ENCODE measurements around the gene SSX1.
"Not testable (repeated sequence)": the region's sequence is repeated elsewhere in the genome, so short reads cannot be mapped to it uniquely, and the experiment has no call there.

The SSX1 gene, protein sequence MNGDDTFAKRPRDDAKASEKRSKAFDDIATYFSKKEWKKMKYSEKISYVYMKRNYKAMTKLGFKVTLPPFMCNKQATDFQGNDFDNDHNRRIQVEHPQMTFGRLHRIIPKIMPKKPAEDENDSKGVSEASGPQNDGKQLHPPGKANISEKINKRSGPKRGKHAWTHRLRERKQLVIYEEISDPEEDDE

DNA sequence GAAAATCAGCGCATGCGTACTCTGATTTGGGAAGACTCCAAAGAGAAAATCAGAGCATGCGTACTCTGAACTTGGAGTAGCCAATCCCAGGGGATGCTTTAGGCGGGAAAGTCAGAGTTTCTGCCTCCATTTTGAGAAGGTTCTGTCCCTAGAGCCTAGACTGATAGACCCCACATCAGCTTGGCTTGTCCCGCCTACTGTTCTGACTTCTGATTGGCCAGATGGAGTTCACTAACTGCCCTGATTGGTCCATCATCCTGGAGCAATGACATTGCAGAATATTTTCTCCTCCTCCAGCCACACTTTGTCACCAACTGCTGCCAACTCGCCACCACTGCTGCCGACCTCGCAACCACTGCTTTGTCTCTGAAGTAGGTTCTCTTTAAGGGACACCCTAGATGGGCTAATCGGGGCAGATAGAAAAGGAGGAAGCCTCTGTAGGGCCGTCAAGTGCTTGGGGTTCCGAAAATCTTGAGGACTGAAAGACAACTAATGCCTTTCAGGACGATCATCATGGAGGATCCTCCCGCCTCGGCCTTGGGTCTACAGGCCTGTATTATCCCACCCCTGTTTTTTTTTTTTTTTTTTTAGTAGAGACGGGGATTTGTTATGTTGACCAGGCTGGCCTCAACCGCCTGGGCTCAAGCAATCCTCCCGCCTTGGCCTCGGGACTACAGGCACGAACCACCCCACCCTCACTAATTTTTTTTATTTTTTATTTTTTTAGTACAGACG lies at the start of gene SSX1:
TSS of gene SSX1 (plus strand) at position 331 of the 735 bp plus-strand sequence. CDS start 1,850 bp downstream, outside the sequence.
- not testable (repeated sequence) for H3K4me3 ChIP-seq (replicated peaks; ENCODE audit: low read depth, low read length); DNase-seq (ENCODE audit: extremely low read depth, low read depth)

DNA sequence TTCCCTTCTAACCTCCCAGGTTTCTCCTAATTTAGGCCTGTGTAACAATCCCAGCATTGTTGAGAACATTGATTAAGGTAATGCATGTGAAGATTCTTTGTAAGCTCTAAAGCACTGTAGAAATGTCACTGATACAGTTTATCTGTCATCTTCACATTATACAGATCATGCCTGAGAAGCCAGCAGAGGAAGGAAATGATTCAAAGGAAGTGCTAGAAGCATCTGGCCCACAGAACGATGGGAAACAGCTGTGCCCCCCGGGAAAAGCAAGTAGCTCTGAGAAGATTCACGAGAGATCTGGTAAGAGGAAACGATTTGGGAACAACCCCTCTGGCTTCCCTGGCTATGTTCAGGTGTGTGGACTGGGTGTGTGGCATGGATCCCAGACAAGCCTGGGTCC lies 40.9 kb upstream of the SSX1 start:
- not testable (repeated sequence) for DNase-seq (ENCODE audit: extremely low read depth, low read depth)

DNA sequence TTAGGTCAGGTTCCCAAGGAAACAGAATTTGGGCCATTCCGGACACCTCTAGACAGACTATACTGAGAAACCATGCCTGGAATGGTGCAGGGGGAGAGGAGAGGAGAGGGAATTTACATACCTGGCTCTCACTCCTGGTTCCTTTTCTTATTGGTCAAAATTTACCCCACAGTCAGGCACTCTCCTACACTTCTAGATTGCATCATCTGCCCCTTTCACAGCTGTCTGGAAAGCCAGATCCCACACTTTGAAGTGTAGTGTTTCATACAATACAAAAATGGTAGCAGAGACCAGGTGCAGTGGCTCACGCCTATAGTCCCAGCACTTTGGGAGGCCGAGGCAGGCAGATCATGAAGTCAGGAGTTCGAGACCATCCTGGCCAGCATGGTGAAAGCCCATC lies 31.0 kb upstream of the SSX1 start:
- not testable (repeated sequence) for DNase-seq (ENCODE audit: extremely low read depth, low read depth); H3K4me3 ChIP-seq (replicated peaks; ENCODE audit: low read depth, low read length)

More for the DNA sequence above, 40.9 kb upstream of the SSX1 start:
- H3K4me3 ChIP-seq (replicated peaks; ENCODE audit: low read depth, low read length): not testable (repeated sequence)

DNA sequence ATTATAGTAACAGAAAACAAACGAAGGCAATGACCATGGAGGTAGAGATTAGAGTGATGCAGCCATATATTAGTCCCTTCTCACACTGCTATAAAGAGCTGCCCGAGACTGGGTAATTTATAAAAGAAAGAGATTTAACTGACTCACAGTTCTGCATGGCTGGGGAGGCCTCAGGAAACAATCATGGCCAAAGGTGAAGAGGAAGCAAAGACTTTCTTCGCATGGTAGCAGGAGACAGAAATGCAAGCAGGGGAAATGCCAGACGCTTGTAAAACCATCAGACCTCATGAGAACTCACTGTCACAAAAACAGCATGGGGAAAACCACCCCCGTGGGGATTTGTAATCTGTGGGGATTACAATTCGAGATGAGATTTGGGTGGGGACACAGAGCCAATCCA lies 2.2 kb upstream of the SSX1 start:
- H3K4me3 ChIP-seq (replicated peaks; ENCODE audit: low read depth, low read length); DNase-seq (ENCODE audit: extremely low read depth, low read depth): not testable (repeated sequence)

DNA sequence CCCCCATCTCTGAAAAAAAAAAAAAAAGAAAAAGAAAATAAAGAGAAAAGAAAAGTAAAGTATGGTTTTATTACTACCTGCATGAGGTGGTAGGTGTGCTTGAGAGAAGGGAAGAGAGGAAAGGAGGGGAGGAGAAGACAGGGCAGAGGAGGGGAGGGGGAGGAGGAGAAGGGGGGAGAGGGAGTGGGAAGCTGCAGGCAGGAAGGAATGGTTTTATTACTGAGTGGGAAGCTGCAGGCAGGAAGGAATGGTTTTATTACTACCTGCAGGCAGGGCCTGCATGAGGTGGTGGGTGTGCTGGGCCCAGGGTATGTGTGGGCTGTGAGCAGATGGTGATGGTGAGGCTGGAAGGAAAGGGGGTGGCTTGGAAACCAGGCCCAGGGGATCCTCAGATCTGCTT lies 19.2 kb downstream of the SSX1 start:
- not testable (repeated sequence) for DNase-seq (ENCODE audit: extremely low read depth, low read depth); H3K4me3 ChIP-seq (replicated peaks; ENCODE audit: low read depth, low read length)

DNA sequence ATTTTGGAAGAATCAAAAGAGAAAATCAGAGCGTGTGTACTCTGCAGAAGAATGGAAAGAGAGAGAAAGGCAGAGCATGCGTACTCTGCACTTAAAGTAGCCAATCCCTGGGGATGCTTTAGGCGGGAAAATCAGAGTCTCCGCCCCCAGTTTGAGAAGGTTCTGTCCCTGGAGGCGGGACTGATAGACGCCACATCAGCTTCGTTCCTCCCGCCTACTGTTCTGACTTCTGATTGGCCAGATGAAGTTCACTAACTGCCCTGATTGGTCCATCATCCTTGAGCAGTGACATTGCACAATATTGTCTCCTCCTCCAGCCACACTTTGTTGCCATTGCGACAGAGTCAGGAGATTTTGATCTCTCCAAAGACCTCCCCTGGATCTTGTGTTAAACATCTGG lies 23.8 kb downstream of the SSX1 start:
- TF ChIP-seq, protein P1, sequence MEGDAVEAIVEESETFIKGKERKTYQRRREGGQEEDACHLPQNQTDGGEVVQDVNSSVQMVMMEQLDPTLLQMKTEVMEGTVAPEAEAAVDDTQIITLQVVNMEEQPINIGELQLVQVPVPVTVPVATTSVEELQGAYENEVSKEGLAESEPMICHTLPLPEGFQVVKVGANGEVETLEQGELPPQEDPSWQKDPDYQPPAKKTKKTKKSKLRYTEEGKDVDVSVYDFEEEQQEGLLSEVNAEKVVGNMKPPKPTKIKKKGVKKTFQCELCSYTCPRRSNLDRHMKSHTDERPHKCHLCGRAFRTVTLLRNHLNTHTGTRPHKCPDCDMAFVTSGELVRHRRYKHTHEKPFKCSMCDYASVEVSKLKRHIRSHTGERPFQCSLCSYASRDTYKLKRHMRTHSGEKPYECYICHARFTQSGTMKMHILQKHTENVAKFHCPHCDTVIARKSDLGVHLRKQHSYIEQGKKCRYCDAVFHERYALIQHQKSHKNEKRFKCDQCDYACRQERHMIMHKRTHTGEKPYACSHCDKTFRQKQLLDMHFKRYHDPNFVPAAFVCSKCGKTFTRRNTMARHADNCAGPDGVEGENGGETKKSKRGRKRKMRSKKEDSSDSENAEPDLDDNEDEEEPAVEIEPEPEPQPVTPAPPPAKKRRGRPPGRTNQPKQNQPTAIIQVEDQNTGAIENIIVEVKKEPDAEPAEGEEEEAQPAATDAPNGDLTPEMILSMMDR (IDR thresholded peaks at IDR 0.05; ENCODE audit: low read depth, low read length, missing control alignments): no peak
- H3K4me3 ChIP-seq (replicated peaks; ENCODE audit: low read depth, low read length): no peak overlapping the region
- no peak for DNase-seq (ENCODE audit: extremely low read depth, low read depth)

DNA sequence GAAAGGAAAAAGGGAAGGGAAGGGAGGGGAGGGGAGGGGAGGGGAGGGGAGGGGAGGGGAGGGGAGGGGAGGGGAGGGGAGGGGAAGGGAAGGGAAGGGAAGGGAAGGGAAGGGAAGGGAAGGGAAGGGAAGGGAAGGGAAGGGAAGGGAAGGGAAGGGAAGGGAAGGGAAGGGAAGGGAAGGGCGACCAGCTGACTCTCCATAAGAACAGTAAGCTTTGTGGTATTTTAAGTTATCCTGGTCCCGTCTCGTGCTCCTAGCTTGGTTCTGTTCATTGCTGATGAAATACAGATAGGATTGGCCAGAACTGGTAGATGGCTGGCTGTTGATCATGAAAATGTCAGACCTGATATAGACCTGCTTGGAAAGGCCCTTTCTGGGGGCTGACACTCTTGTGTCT lies 25.5 kb downstream of the SSX1 start:
- not testable (repeated sequence) for H3K4me3 ChIP-seq (replicated peaks; ENCODE audit: low read depth, low read length); DNase-seq (ENCODE audit: extremely low read depth, low read depth)

DNA sequence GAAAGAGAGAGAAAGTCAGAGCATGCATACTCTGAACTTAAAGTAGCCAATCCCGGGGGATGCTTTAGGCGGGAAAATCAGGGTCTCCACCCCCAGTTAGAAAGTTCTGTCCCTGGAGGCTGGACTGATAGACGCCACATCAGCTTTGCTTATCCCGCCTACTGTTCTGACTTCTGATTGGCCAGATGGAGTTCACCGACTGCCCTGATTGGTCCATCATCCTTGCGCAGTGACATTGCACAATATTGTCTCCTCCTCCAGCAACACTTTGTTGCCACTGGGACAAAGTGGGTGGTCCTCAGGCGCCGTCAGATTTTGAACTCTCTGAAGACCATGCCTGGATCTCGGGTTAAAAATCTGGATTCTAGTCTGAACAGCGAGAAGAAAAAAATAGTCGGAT lies 51.0 kb downstream of the SSX1 start:
- TF ChIP-seq, protein P1 (IDR thresholded peaks at IDR 0.05; ENCODE audit: low read depth, low read length, missing control alignments): no peak
- no peak for DNase-seq (ENCODE audit: extremely low read depth, low read depth)
- no peak overlapping the region for H3K4me3 ChIP-seq (replicated peaks; ENCODE audit: low read depth, low read length)

DNA sequence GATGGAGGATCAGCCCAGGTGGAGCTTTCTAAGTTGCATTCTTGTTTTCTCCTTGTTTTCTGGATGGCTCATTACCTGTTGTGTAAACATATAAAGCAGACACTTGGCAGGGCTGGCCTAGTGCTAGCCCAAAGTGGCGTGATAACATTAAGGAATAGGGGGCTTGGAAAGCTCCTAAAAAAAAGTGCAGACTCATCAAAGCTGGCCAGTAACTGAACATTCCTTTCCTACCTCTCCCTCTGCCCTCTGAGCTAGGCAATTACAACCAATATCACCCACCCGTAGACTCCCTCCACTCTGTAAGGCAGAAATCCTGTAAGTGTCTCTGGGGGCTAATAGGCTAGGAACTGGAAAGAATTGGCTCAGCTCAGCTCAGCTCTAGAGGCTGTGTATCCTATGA lies 58.8 kb downstream of the SSX1 start:
- DNase-seq (ENCODE audit: extremely low read depth, low read depth): not testable (repeated sequence)

More for the DNA sequence above, 58.8 kb downstream of the SSX1 start:
- H3K4me3 ChIP-seq (replicated peaks; ENCODE audit: low read depth, low read length): not testable (repeated sequence)

Measured in HFF-Myc (cell line).